HG02970 (cell line): Measurements from ENCODE around the gene AFP.
"Not testable (repeated sequence)": the region's sequence is repeated elsewhere in the genome, so short reads cannot be mapped to it uniquely, and the experiment has no call there.

Experiments used
- ATAC-seq: cut with Tn5 transposase; IDR thresholded peaks from one replicate; pipeline ENCODE4 v1.9.1; 2021; ENCODE audit warnings: mild to moderate bottlenecking, moderate library complexity, moderate number of reproducible peaks; ENCODE audit not compliant: unreplicated experiment, low FRiP score

Gene AFP

DNA sequence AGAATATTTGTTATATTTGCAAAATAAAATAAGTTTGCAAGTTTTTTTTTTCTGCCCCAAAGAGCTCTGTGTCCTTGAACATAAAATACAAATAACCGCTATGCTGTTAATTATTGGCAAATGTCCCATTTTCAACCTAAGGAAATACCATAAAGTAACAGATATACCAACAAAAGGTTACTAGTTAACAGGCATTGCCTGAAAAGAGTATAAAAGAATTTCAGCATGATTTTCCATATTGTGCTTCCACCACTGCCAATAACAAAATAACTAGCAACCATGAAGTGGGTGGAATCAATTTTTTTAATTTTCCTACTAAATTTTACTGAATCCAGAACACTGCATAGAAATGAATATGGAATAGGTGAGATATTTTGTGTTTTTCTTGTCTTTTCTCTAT is at the start of gene AFP:
Gene AFP, plus strand, starts transcription at position 238 of the 400 bp plus-strand sequence. Its CDS starts 42 bp downstream, at position 280.
- no peak for ATAC-seq

DNA sequence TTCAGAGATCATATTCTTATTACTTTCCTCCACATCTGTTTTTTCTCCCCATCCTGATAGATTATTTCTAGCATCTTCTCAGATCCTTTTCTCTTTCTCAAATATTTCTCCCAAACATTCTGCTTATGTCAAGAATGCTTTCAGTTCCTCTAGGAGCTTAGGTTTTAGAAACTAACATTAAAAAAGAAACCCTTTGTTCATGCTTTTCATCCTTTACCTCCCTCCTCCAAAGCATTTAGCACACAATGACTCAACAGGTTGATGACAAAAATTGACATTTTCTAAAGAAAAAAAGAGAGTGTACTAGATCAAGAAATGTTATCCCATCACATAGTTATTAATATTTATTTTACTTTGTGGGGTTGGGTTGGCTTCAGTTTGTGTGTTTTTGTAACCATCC is 48.5 kb upstream of the AFP start:
- no peak for ATAC-seq

DNA sequence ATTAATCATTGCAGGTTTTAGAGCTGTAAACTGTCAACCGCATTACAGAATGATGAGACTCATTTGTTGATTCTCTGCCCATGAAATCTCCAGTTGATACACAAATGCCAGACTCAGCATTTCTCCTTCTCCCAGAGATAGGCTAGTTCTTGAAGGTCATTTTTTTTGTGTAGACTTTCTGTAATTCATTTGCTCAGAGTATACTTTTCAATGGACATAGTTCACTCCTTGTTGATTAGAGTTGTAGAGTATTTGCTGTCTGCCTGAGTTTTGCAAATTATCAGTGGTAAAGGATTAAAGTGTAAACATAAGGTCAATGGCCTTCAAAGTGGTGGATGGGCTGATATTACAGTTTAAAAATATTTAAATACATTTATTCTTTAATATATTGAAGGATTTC is 47.1 kb upstream of the AFP start:
- no peak for ATAC-seq

- not testable (repeated sequence) for ATAC-seq
Measured at GRCh38 chr4:73389663-73390062, 46.4 kb upstream of the AFP start.

- ATAC-seq = no peak
Measured at GRCh38 chr4:73391774-73392173, 44.2 kb upstream of the AFP start.

- no peak for ATAC-seq
Measured at GRCh38 chr4:73392936-73393335, 43.1 kb upstream of the AFP start.

GRCh38 chr4:73396304-73396703 is 39.7 kb upstream of the AFP start:
- no peak for ATAC-seq

DNA sequence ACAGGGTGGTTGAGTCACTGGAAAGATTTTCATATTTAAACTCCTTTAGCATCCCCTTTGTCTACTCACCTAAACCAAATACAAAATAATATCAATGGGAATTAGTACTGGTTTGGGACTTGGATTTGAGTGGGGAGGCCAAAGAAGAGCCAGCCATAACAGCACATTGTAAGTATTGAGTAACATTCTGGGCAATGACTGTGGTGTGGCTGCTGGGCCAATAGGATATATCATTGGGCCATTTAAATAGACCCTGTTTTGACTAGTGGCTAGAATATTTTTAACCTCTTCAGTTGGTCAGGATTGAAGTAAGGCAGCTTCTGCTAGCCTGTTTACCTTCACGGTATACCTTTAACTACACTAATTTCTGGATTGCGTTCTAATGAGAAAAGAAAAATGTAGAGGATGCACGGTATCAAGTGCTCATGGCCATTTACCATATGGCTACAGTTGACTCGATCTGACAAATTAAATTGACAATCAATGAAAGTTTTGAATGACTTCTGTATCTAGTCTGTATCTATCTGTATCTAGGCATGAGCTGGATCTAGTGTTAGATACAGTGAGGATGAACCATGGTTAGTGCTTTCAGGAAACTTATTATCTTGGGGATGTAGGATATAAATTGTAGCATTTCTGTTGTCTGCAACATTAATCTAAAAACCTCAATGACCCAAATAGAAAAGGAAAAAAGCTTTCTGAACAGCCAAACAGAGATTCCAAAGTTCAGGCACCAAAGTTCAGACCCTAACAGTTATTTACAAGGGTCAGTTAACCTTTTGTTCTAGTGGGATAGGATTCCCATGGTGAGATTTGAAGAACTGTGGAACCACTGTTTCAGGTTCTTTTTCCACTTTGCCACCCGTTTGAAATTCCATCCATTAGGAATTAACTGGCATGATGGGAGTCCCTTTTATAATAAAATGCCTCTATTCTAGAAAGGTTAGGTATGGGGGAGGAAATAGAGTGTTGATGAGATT is 38.7 kb upstream of the AFP start:
- no peak for ATAC-seq

DNA sequence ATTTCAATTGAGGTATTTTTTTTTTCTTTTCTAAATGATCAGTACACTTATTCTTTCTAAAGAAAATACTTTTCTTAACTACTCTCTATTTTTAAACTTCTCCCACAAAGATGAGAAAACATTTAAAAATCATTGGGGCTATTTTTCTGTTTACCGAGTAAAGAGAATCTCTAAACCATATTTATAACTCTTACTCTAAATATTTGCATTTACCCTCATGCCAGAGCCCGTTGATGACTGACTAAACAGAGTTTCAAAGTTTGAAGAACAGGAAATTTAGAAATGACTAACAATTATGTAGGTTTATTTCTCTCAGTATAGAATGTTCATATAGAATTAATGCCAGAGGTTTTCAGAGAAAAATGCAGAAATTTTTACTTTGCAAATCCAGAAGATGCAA is 34.6 kb upstream of the AFP start:
- ATAC-seq = no peak

DNA sequence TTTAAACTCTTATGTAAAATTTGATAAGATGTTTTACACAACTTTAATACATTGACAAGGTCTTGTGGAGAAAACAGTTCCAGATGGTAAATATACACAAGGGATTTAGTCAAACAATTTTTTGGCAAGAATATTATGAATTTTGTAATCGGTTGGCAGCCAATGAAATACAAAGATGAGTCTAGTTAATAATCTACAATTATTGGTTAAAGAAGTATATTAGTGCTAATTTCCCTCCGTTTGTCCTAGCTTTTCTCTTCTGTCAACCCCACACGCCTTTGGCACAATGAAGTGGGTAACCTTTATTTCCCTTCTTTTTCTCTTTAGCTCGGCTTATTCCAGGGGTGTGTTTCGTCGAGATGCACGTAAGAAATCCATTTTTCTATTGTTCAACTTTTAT is 32.0 kb upstream of the AFP start, which contains the start of gene ALB:
Gene ALB, plus strand, starts transcription at position 246 of the 400 bp plus-strand sequence. Its CDS starts 41 bp downstream, at position 287.
- ATAC-seq = no peak

- ATAC-seq = no peak
Measured at GRCh38 chr4:73404457-73404856, 31.6 kb upstream of the AFP start.

- no peak for ATAC-seq
Measured at GRCh38 chr4:73405138-73405537, 30.9 kb upstream of the AFP start.

DNA sequence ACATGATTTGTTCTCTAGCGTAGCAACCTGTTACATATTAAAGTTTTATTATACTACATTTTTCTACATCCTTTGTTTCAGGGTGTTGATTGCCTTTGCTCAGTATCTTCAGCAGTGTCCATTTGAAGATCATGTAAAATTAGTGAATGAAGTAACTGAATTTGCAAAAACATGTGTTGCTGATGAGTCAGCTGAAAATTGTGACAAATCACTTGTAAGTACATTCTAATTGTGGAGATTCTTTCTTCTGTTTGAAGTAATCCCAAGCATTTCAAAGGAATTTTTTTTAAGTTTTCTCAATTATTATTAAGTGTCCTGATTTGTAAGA is 29.5 kb upstream of the AFP start:
- no peak for ATAC-seq

DNA sequence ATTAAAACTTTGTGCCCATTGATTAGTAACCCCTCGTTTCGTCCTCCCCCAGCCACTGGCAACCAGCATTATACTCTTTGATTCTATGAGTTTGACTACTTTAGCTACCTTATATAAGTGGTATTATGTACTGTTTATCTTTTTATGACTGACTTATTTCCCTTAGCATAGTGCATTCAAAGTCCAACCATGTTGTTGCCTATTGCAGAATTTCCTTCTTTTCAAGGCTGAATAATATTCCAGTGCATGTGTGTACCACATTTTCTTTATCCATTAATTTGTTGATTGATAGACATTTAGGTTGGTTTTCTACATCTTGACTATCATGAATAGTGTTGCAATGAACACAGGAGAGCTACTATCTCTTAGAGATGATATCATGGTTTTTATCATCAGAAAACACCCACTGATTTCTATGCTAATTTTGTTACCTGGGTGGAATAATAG is 28.8 kb upstream of the AFP start:
- ATAC-seq = no peak

GRCh38 chr4:73408181-73408867 is 27.7 kb upstream of the AFP start:
- no peak for ATAC-seq

DNA sequence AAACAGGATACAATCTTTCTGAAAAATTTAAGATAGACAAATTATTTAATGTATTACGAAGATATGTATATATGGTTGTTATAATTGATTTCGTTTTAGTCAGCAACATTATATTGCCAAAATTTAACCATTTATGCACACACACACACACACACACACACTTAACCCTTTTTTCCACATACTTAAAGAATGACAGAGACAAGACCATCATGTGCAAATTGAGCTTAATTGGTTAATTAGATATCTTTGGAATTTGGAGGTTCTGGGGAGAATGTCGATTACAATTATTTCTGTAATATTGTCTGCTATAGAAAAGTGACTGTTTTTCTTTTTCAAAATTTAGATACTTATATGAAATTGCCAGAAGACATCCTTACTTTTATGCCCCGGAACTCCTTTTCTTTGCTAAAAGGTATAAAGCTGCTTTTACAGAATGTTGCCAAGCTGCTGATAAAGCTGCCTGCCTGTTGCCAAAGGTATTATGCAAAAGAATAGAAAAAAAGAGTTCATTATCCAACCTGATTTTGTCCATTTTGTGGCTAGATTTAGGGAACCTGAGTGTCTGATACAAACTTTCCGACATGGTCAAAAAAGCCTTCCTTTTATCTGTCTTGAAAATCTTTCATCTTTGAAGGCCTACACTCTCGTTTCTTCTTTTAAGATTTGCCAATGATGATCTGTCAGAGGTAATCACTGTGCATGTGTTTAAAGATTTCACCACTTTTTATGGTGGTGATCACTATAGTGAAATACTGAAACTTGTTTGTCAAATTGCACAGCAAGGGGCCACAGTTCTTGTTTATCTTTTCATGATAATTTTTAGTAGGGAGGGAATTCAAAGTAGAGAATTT is 26.8 kb upstream of the AFP start:
- no peak for ATAC-seq

- no peak for ATAC-seq
Measured at GRCh38 chr4:73409978-73410548, 26.0 kb upstream of the AFP start.

DNA sequence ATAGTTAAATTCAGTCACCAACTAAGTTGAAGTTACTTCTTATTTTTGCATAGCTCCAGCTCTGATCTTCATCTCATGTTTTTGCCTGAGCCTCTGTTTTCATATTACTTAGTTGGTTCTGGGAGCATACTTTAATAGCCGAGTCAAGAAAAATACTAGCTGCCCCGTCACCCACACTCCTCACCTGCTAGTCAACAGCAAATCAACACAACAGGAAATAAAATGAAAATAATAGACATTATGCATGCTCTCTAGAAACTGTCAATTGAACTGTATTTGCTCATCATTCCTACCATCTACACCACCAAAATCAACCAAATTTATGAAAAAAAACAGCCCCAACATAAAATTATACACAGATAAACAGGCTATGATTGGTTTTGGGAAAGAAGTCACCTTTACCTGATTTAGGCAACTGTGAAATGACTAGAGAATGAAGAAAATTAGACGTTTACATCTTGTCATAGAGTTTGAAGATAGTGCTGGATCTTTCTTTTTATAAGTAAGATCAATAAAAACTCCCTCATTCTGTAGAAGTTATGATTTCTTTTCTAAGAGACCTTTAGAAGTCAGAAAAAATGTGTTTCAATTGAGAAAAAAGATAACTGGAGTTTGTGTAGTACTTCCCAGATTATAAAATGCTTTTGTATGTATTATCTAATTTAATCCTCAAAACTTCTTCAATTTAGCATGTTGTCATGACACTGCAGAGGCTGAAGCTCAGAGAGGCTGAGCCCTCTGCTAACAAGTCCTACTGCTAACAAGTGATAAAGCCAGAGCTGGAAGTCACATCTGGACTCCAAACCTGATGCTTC is 24.9 kb upstream of the AFP start:
- no peak for ATAC-seq

DNA sequence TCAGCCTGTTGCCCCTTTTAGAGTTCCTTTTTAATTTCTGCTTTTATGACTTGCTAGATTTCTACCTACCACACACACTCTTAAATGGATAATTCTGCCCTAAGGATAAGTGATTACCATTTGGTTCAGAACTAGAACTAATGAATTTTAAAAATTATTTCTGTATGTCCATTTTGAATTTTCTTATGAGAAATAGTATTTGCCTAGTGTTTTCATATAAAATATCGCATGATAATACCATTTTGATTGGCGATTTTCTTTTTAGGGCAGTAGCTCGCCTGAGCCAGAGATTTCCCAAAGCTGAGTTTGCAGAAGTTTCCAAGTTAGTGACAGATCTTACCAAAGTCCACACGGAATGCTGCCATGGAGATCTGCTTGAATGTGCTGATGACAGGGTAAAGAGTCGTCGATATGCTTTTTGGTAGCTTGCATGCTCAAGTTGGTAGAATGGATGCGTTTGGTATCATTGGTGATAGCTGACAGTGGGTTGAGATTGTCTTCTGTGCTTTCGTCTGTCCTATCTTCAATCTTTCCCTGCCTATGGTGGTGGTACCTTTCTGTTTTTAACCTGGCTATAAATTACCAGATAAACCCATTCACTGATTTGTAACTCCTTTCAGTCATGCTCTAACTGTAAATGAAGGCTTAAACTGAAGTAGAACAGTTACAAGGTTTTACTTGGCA is 24.1 kb upstream of the AFP start:
- ATAC-seq = no peak
